ENCODE data around the gene TOMM34. TPM values are rescaled to one million over a fixed set of nuclear protein-coding genes. Genes with fewer than 3 reads are reported as not detected.

TOMM34 gene
- total RNA-seq, 3 donors from 2014 or later (not counting 1 experiment from before 2014, with no cell fraction given), result 8.5 to 9.2 (median 8.8) TPM

- Mint-ChIP-seq H3K36me3 (peaks cover 5% of the 10 kb centered on the region), H3K27me3 (ENCODE audit: low read depth in 2 of 2) (no peaks in the 10 kb centered on the region), H3K27ac (no peak overlapping the region), H3K9me3 (no peaks in the 10 kb centered on the region), H3K4me1 (peaks cover 0 to 4% of the 10 kb centered on the region in 2 donors), H3K4me3 (no peak overlapping the region)
- no peaks in the 10 kb centered on the region for H3K4me1 ChIP-seq (ENCODE audit: control insufficient read depth, insufficient read depth, low read length)
- WGBS (ENCODE audit: insufficient coverage), result 94% methylated on average over 7 of the region's 7 CpGs
- no peak overlapping the region for H3K4me3 ChIP-seq (ENCODE audit: low read length)
- DNase-seq, result no peak
- H3K27me3 ChIP-seq (ENCODE audit: control insufficient read depth, insufficient read depth, low read length), result no peaks in the 10 kb centered on the region
- H3K36me3 ChIP-seq (ENCODE audit: control insufficient read depth, insufficient read depth, low read length), result peaks cover 66% of the 10 kb centered on the region
- TF ChIP-seq, protein P1, sequence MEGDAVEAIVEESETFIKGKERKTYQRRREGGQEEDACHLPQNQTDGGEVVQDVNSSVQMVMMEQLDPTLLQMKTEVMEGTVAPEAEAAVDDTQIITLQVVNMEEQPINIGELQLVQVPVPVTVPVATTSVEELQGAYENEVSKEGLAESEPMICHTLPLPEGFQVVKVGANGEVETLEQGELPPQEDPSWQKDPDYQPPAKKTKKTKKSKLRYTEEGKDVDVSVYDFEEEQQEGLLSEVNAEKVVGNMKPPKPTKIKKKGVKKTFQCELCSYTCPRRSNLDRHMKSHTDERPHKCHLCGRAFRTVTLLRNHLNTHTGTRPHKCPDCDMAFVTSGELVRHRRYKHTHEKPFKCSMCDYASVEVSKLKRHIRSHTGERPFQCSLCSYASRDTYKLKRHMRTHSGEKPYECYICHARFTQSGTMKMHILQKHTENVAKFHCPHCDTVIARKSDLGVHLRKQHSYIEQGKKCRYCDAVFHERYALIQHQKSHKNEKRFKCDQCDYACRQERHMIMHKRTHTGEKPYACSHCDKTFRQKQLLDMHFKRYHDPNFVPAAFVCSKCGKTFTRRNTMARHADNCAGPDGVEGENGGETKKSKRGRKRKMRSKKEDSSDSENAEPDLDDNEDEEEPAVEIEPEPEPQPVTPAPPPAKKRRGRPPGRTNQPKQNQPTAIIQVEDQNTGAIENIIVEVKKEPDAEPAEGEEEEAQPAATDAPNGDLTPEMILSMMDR (IDR thresholded peaks at IDR 0.05), result no peak
- H3K27ac ChIP-seq (ENCODE audit: low read length), result no peak overlapping the region
- ATAC-seq, result no peak
- no peaks in the 10 kb centered on the region for H3K9me3 ChIP-seq (ENCODE audit: control insufficient read depth, insufficient read depth, low read length)
- intact Hi-C loops (cut with micrococcal nuclease), result no loop called here
These were observed 19.0 kb downstream of the TOMM34 start for GRCh38 chr20:44941120-44941691.

GRCh38 chr20:44938637-44939036 is 21.6 kb downstream of the TOMM34 start:
- Histone ChIP-seq H3K4me3 (ENCODE audit: low read length) (no peak overlapping the region), H3K27me3 (ENCODE audit: control insufficient read depth, insufficient read depth, low read length) (no peaks in the 10 kb centered on the region), H3K27ac (ENCODE audit: low read length) (no peak overlapping the region), H3K4me1 (ENCODE audit: control insufficient read depth, insufficient read depth, low read length) (no peaks in the 10 kb centered on the region), H3K36me3 (ENCODE audit: control insufficient read depth, insufficient read depth, low read length) (peaks cover 54% of the 10 kb centered on the region), H3K9me3 (ENCODE audit: control insufficient read depth, insufficient read depth, low read length) (no peaks in the 10 kb centered on the region)
- WGBS (ENCODE audit: insufficient coverage), result 94% methylated on average over 9 of the region's 9 CpGs
- H3K27ac Mint-ChIP-seq, result no peak overlapping the region
- peaks cover 5% of the 10 kb centered on the region for H3K36me3 Mint-ChIP-seq
- TF ChIP-seq, protein P1 (IDR thresholded peaks at IDR 0.05), result no peak
- DNase-seq (no peak), ATAC-seq (no peak)
- no peaks in the 10 kb centered on the region for H3K9me3 Mint-ChIP-seq
- H3K4me3 Mint-ChIP-seq, result no peak overlapping the region
- intact Hi-C loops (cut with micrococcal nuclease), result no loop called here
- peaks cover 0 to 4% of the 10 kb centered on the region in 2 donors for H3K4me1 Mint-ChIP-seq
- H3K27me3 Mint-ChIP-seq (ENCODE audit: low read depth in 2 of 2), result no peaks in the 10 kb centered on the region

DNA sequence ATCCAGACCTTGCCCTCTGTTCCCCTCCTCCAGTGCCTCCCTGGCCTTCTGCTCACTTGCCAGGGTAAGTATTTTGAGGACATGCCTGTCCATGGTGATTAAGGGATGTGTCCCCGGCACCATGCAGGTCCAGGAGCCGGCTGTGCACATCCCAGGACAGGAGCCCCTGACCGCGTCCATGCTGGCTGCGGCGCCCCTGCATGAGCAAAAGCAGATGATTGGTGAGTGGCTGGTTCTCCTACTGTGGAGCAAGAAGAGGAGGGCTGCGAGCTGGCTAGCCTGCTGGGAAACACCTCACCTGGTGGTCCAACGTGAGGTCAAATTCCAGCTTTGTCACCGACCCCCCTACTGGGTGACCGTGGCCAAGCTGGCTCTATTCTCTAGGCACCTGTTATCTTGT is 23.7 kb downstream of the TOMM34 start:
- H3K27me3 ChIP-seq (ENCODE audit: control insufficient read depth, insufficient read depth, low read length), result no peaks in the 10 kb centered on the region
- Mint-ChIP-seq H3K4me1 (peaks cover 0 to 4% of the 10 kb centered on the region in 2 donors), H3K27ac (no peak overlapping the region), H3K4me3 (no peak overlapping the region), H3K36me3 (peaks cover 5% of the 10 kb centered on the region), H3K27me3 (ENCODE audit: low read depth in 2 of 2) (no peaks in the 10 kb centered on the region), H3K9me3 (no peaks in the 10 kb centered on the region)
- H3K36me3 ChIP-seq (ENCODE audit: control insufficient read depth, insufficient read depth, low read length), result peaks cover 37% of the 10 kb centered on the region
- TF ChIP-seq, protein P1 (IDR thresholded peaks at IDR 0.05), result no peak
- H3K4me1 ChIP-seq (ENCODE audit: control insufficient read depth, insufficient read depth, low read length), result no peaks in the 10 kb centered on the region
- ATAC-seq (no peak), DNase-seq (no peak)
- intact Hi-C loops (cut with micrococcal nuclease), result no loop called here
- WGBS (ENCODE audit: insufficient coverage), result 96% methylated on average over 10 of the region's 10 CpGs
- H3K27ac ChIP-seq (ENCODE audit: low read length), result no peak overlapping the region
- no peak overlapping the region for H3K4me3 ChIP-seq (ENCODE audit: low read length)
- no peaks in the 10 kb centered on the region for H3K9me3 ChIP-seq (ENCODE audit: control insufficient read depth, insufficient read depth, low read length)

DNA sequence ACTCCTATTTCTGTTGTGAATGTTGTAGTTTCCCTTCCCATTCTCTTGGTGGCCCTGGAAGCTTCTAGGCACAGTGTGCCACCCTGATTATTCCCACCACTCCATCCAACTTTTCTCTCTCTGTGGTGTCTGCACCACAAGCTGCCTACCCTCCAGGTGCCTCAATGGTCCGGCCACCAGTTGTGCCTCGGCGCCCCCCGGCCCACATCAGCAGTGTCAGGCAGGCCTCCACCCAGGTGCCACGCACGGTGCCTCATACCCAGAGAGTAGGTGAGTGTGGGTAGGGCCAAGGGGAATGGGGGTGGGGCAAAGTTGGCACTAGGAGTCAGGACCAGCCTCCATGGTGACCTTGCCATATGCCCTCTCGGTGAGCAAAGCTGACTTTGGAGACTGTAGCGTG is 27.3 kb downstream of the TOMM34 start:
- Histone ChIP-seq H3K4me1 (ENCODE audit: control insufficient read depth, insufficient read depth, low read length) (no peaks in the 10 kb centered on the region), H3K27me3 (ENCODE audit: control insufficient read depth, insufficient read depth, low read length) (no peaks in the 10 kb centered on the region), H3K9me3 (ENCODE audit: control insufficient read depth, insufficient read depth, low read length) (no peaks in the 10 kb centered on the region), H3K27ac (ENCODE audit: low read length) (no peak overlapping the region), H3K4me3 (ENCODE audit: low read length) (no peak overlapping the region), H3K36me3 (ENCODE audit: control insufficient read depth, insufficient read depth, low read length) (peaks cover 18% of the 10 kb centered on the region)
- intact Hi-C loops (cut with micrococcal nuclease), result no loop called here
- no peak overlapping the region for H3K27ac Mint-ChIP-seq
- WGBS (ENCODE audit: insufficient coverage), result 98% methylated on average over 8 of the region's 8 CpGs
- TF ChIP-seq, protein P1 (IDR thresholded peaks at IDR 0.05), result no peak
- no peaks in the 10 kb centered on the region for H3K9me3 Mint-ChIP-seq
- H3K27me3 Mint-ChIP-seq (ENCODE audit: low read depth in 2 of 2), result no peaks in the 10 kb centered on the region
- DNase-seq (no peak), ATAC-seq (no peak)
- H3K4me3 Mint-ChIP-seq, result no peak overlapping the region
- no peaks in the 10 kb centered on the region for H3K36me3 Mint-ChIP-seq
- no peaks in the 10 kb centered on the region for H3K4me1 Mint-ChIP-seq

Data from natural killer cell (primary cell).